SKM-1 treated with dmso at 0.1 percent for 144 hours (cell line): ENCODE results near the gene FITM1.

Experiments used
- DNase-seq: peaks from one replicate; lab custom pipeline; 2025; ENCODE audit not compliant: unreplicated experiment; lab: John Stamatoyannopoulos, UW

The FITM1 gene

GRCh38 chr14:24130380-24130716 is at the start of gene FITM1:
TSS of gene FITM1 (plus strand) at chr14:24130659. CDS start at chr14:24131564, 905 bp downstream.
- DNase-seq, result peak; percentile 18

DNA sequence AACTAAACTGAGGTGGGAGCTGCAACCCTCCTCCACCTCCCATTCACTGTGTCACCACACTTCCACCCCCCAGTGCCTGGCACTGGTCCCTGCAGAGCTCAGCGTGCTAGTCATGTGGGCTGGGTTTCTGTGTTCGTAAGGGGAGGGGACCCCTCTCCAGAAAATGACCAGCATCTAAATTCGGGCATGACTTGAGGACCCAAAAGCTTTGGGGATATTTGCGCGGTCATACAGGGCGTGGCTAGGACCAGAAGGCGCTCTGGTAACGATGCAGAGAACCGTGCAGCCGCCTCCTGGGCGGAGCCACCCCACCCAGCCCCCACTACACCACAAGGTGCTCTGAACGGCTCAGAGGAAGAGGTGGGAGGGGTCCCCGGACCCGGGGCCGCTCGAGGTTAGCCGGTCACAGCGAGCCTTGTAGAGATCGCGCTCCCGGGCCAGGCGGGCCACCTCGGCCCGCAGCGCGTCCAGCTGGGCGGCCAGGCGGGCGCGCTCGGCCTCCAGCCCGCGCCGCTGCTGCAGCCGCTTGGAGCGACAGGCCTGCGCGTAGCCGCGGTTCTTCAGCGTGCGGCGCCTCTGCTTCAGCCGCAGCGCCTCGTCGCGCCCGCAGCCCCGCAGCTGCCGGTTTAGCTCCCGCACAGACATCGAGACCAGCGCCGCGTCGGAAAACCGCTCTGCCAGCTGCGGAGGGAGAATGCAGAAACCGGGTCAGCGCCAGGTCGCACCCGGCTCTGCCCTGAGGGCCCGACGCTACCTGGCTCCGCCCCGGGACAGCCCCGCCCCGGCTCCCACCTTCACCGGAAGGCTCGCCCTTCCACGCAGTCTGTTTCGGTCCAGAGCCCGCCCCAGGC is 49.3 kb upstream of the FITM1 start:
- DNase-seq, result no peak

DNA sequence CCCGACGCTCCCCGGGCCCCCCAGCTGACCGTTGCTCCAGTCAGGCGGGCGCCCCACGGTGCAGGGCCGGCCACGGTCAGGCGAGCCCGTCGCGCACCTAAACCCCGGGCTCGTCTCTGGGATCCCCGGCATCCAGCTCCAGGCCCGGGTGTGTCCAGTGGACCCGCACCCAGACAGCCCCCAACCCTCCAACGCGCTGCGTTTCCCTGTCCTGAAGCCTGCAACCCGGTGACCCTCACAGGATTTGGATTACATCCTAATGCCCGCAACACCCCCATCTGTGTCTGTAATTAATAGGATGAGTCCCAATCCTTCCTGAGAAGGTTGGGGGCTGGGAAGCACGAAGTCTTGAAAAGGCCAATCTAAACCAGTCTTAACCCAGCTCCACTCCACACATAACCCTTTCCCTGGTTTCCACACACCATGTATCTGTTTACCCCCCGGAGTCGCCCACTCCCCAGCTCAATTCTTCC is 48.7 kb upstream of the FITM1 start:
- DNase-seq, result no peak

DNA sequence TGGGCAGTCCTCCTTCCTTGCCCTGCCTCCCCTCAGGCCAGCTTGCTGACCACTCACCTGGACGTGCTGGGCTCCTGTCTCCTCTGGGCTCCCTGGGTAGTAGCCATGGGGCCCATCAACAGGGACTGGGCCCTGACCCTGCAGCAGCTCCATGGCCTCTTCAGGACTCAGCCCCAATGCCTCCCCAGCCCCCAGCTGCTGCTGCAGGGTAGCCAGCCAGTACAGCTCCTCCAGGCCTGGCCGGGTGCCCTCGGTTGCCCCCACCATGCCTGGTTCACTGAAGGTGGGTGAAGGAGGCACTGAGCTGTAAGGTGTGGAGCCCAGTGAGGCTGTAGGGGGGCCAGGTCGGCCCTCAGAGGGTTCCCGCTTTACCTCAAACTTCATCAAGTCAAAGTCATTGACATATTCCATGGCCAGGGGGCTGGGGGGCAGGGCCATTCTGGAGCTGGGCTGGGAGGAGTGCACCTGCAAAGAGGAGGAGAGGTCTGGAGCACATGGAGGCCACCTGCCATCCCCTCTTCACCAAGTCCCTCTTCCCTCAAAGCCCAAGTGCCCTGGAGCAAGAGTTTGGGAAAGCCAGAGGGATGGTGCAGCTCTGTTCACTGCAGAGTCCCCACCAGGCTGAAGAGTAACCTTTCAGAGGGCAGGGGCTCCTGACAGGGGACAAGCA is 47.9 kb upstream of the FITM1 start:
- DNase-seq, result no peak

DNA sequence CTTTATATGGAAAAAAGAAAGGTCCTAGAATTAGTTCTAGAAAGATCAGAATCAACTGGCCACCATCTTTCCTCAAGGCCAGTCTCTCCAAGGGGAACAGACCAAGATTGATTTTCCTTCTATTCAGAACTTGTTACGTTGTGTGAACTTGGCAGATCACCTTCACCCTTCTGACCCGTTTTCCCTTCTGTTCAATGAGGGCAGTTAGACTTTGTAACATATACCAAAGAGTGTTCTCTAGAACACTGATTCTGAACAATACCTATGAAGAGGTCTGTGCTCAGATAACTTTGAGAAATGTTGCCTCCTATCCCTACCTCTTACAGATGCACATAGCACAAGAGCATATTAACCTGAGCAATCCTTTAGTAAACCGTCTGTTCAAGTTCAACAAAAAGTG is 47.0 kb upstream of the FITM1 start:
- DNase-seq, result no peak

DNA sequence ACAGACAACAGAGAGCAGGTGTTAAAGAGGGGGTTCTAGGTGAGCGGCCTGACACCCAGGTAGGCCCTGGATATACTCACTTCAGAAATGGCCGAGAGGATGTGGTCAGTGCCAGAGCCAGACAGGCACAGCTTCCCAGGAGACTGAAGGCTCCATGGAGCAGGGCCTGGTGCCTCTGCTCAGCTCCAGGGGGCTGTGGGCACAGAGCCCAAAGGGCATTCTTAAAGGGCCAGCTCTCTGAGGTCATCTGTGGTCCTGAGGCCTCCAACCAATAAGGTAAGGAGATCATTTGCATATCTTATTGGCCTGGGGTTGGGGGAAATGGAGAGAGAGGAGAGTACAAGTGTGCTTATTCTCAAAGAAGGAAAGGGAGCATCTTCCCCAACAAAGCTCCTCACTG is 46.0 kb upstream of the FITM1 start:
- DNase-seq, result no peak

DNA sequence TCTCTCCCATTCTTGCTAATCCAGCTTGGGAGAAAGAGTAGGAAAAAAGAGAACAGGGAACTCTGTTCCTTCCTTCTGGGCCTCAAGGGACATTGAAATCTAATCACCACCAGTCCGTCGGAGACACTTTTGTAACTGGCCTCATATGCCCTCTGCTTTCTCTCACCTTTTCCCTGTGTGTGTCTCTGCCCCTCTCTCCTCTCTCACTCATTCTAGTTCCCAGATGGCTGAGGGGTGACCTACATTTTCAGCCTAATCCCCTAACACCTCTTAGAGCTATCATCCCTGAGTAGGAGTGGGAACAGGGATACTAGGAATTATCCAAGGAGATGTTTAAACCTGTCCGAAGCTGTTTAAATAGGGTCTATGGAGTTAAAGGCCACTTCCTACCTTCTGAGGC is 45.2 kb upstream of the FITM1 start:
- no peak for DNase-seq

DNA sequence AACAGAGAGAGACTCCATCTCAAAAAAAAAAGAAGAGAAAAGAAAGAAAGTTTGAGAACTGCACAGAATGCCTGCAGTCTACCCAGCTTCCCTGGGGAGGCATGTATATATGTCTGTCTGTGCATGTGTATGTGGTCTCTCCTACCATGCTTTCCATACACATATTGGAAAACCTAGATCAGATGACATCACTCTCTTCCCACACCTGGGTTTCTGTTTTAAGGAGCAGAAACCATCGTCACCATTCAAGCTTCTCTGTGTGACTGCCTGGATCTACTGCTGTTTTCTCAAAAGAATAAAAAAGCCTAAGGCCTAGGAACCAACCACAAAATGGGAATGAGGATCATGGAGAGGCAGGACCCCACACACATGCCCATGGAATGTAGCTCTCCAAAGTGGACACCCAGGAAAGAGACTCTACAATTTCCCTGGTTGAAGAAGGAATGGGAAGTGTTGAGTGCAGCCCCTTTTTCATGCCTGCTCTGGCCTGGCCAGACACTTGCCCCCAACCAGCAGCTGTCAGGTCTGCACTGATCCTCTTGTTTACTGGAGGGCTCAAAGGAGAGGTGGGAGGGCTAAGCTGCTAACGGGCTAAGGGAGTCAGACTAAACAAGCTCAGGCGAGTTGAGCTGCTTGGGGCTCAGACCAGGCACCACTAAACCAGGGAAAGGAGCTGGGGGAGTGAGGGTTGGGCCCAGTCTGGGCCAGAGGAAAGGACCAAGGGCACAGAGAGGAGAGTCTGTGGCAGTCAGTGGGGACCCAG is 44.1 kb upstream of the FITM1 start:
- no peak for DNase-seq

- DNase-seq, result no peak
Observed at GRCh38 chr14:24087004-24087403, 43.5 kb upstream of the FITM1 start.

DNA sequence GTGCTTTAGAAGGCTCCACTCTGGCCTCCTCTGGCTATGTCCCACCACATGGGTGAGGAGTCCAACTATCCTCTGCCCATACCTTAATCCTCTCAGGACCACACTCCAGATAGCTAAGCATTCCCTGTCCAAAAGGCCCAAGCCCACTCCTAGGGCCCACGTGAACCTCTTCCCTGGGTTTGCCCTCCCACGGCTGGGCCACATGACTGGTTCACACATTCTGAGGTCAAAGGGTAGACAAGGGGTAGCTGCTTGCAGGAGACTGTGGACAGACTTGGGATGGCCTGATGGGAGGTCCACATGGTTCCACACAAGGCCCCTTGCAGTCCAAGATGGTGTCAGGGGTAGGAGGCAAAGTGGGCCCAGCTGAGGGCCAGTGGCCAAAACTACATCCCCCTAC is 42.4 kb upstream of the FITM1 start:
- no peak for DNase-seq

DNA sequence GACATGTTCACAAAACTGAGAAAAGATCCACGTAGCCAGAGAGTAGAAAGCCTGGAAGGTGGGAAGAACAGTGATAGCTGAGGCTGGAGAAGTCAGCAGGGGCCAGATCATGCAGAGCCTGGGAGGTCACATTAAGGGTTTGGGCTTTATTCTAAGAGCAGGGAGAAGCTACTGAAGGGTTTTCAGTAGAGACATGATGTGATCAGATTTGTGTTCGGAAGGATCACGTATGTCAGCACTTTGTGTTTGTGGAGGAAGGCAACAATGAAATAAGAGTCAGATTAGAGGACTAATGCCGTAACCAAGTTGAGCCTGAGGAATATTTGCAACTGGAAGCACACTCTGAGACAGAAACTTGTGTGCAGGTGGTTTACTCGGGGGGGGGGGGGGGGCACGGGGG is 40.6 kb upstream of the FITM1 start:
- no peak for DNase-seq

DNA sequence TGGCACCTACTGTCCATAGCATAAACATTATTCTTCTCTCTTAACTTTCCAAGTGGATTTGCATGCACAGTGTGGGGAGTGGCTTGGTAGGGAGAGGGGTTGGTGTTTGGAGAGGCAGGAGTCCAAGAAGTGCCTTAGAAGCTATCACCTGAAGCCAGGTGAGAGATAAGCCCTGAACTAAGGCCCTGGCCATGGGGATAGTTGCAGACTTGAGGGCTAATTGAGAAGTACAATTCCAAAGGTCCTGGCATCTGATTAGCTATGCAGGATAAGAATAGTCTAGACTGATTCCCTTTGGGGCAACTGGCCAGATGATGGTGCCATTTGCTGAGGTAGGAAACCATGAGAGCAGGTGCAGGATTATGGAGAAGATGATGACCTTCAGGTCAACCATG is 38.4 kb upstream of the FITM1 start:
- no peak for DNase-seq

- no peak for DNase-seq
Observed at GRCh38 chr14:24092505-24093206, 37.8 kb upstream of the FITM1 start.

GRCh38 chr14:24093207-24093900 is 37.1 kb upstream of the FITM1 start:
- no peak for DNase-seq

GRCh38 chr14:24093901-24094840 is 36.3 kb upstream of the FITM1 start, which contains the start of gene PCK2:
TSS of gene PCK2 (plus strand) at chr14:24094311. CDS start at chr14:24094406, 95 bp downstream.
- peak; percentile 69 for DNase-seq

DNA sequence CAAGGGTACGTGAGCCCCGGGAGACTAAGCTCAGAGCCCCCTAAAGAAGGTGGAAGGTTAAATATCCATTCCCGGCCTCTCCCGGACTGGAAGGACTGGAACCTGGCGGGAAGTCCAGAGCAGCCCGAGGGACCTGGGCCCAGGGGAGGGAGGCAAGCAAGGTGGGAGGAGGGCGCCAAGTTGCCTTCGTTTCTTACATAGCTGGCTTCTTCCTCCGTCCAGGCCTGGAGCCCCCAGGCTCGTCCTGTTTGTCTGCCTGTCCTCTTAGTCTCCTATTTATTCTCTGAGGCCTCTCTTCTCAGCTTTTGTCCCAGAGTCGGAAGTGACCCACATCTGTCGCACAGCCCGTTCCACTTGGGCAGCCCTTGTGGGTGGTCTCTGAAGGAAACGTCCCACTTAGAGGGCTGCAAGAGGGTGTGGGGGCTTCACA is 35.6 kb upstream of the FITM1 start:
- no peak for DNase-seq

DNA sequence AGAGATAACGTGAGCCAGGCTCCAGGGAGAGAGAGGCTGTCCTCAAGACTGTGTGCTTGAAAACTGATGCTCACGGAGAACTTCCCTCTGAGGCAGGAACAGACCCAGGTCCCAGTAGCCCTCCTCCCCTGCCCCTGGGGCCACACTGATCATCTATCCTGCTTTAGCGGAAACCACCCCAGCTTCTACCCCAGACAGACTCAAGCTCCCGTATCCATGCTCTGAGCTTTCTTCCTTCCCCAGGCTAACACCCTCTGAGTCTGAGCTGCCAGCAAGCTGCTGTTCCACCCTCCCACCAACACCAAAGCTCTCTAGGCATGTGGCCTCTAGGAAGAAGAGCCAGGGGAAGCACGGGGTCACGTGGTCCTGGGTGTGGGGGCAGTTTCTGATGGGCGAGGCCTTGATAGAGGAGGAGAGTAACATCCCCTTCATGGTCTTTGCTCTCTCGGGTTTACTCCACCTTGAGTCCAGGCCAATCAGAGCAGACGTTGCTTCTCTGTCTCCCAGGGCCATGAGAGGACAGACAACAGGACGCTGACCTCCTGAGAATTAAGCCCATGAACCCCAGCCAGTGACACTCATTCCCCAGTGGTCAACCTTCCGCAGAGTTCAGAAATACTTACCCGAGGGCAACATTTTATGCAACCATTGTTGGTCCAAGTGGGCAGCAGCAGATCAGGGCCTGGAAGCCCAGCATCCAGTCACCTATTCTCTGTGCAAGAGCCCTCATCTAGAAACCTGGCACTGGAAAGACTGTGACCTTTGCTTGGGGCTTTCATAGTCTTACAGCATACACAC is 35.0 kb upstream of the FITM1 start:
- DNase-seq, result peak; percentile 36

- no peak for DNase-seq
Observed at GRCh38 chr14:24096545-24097181, 33.8 kb upstream of the FITM1 start.
